CD4-positive, alpha-beta T cell (primary cell): Measurements from ENCODE around the gene TMBIM6. TPM values are rescaled to one million over a fixed set of nuclear protein-coding genes. Genes with fewer than 3 reads are reported as not detected.

ENCODE experiments used
- ATAC-seq: fragments of 200-7000 bp; cut with Tn5 transposase; one replicate; pipeline ENCODE4 v1.10.0; 2022; ENCODE audit warnings: mild to moderate bottlenecking; ENCODE audit not compliant: poor library complexity
- CTCF ChIA-PET: fragments of 350-600 bp; sonication (Branson Sonifier 250); formaldehyde crosslinking; loops from one replicate; lab custom pipeline; 2021; ENCODE audit warnings: antibody characterized with exemption, inconsistent platforms; lab: Charles Lee
- POLR2A ChIA-PET: fragments of 350-600 bp; sonication (Branson Sonifier 250); formaldehyde crosslinking; loops from one replicate; lab custom pipeline; 2021; ENCODE audit warnings: antibody characterized with exemption, inconsistent platforms; lab: Charles Lee
- DNase-seq, 14 experiments: peaks; one replicate each; pipeline ENCODE4 v3.0.0-alpha.2; 2013 to 2020; ENCODE audit warnings: mixed read lengths in 2 of 14
- H3K27ac ChIP-seq, 2 donors: one replicate each; pipeline versions ENCODE4 v1.5.1 to v1.7.0; 2013; ENCODE audit warnings: low read length in 2 of 2, low read depth in 1 of 2, mild to moderate bottlenecking in 1 of 2
- H3K27me3 ChIP-seq, 2 experiments: 1 replicate in 1 of 2; 2 replicates in 1 of 2; pipeline versions ENCODE4 v1.6.1 to v1.7.0; 2013; ENCODE audit warnings: low read length in 2 of 2, control low read depth in 1 of 2, mild to moderate bottlenecking in 1 of 2, moderate library complexity in 1 of 2; ENCODE audit not compliant: insufficient read depth in 2 of 2, control insufficient read depth in 1 of 2
- H3K36me3 ChIP-seq: one replicate; pipeline ENCODE4 v1.6.1; 2013; ENCODE audit warnings: low read length, control low read depth; ENCODE audit not compliant: insufficient read depth
- H3K4me1 ChIP-seq: one replicate; pipeline ENCODE4 v1.6.1; 2013; ENCODE audit warnings: low read length, control low read depth; ENCODE audit not compliant: insufficient read depth
- H3K4me3 ChIP-seq: one replicate; pipeline ENCODE4 v1.5.1; 2013; ENCODE audit warnings: mild to moderate bottlenecking, low read length, moderate library complexity
- H3K9me3 ChIP-seq, 2 experiments: 1 replicate in 1 of 2; 2 replicates in 1 of 2; pipeline versions ENCODE4 v1.6.1 to v1.7.0; 2013; ENCODE audit warnings: low read length in 2 of 2, mild to moderate bottlenecking in 2 of 2, control low read depth in 1 of 2, moderate library complexity in 1 of 2; ENCODE audit not compliant: control insufficient read depth in 1 of 2, insufficient read depth in 1 of 2
- H3K27ac Mint-ChIP-seq: one replicate; pipeline ENCODE4 v1.8.0; 2020; ENCODE audit warnings: mixed read lengths
- H3K27me3 Mint-ChIP-seq: one replicate; pipeline ENCODE4 v1.8.0; 2021; ENCODE audit warnings: mixed read lengths
- H3K36me3 Mint-ChIP-seq: one replicate; pipeline ENCODE4 v1.8.0; 2021; ENCODE audit warnings: low read depth, mixed read lengths
- H3K4me1 Mint-ChIP-seq: one replicate; pipeline ENCODE4 v1.8.0; 2021; ENCODE audit warnings: low read depth, mixed read lengths
- H3K4me3 Mint-ChIP-seq: one replicate; pipeline ENCODE4 v1.8.0; 2020; ENCODE audit warnings: mild to moderate bottlenecking, mixed read lengths
- H3K9me3 Mint-ChIP-seq: one replicate; pipeline ENCODE4 v1.8.0; 2020; ENCODE audit warnings: mixed read lengths
- CTCF ChIP-seq: fragments of 200-600 bp; IDR thresholded peaks from one replicate; pipeline ENCODE4 v1.8.0; 2022; ENCODE audit warnings: antibody characterized with exemption, mild to moderate bottlenecking
- intact Hi-C, 2 experiments: fragments of 100-400 bp; cut with DNase I in 1 of 2; cut with micrococcal nuclease in 1 of 2; formaldehyde crosslinking; loops; one replicate each; pipeline versions ENCODE4 v1.15.1 to v1.9.0; 2023 to 2025; cut with DNase I, micrococcal nuclease
- total RNA-seq, 174 experiments: library from RNA in 2 of 174; stranded (reverse) in 2 of 174; gene quantifications; one replicate each; pipeline ENCODE4 v1.2.3 and lab custom pipeline; 2021 to 2026

The TMBIM6 gene
- total RNA-seq, 2 experiments from 2014 or later = 274 to 279 TPM

- Histone ChIP-seq H3K9me3 (no peaks in the 10 kb centered on the region), H3K27ac (no peak overlapping the region), H3K4me3 (no peak overlapping the region), H3K4me1 (peaks cover 13% of the 10 kb centered on the region), H3K36me3 (no peaks in the 10 kb centered on the region), H3K27me3 (peaks cover 0 to 3% of the 10 kb centered on the region in 2 experiments)
- Mint-ChIP-seq H3K27me3 (peaks cover 25% of the 10 kb centered on the region), H3K36me3 (no peaks in the 10 kb centered on the region), H3K4me1 (peaks cover 10% of the 10 kb centered on the region), H3K4me3 (no peak overlapping the region), H3K9me3 (no peaks in the 10 kb centered on the region), H3K27ac (no peak overlapping the region)
- peak; percentile 52 for TF ChIP-seq CTCF
- DNase-seq = peak in 13 of 14 experiments; percentile 14 to 77 (median 37)
- intact Hi-C loops = loop anchor here (1.0 to 10.0 kb wide), 2 partner anchors 52 to 63 kb away; no protein-coding TSS in a partner anchor
- ChIA-PET CTCF (interaction anchor here (2.1 kb wide), 1 partner anchor 36 kb away, joined by 46 read pairs; the partner anchor contains the start of gene TMBIM6), POLR2A (interaction anchor here (2.5 kb wide), 1 partner anchor 35 kb away, joined by 32 read pairs; the partner anchor contains the start of gene TMBIM6)
- ATAC-seq = peak; percentile 73
Observed at GRCh38 chr12:49776413-49776812, 35.1 kb downstream of the TMBIM6 start.

DNA sequence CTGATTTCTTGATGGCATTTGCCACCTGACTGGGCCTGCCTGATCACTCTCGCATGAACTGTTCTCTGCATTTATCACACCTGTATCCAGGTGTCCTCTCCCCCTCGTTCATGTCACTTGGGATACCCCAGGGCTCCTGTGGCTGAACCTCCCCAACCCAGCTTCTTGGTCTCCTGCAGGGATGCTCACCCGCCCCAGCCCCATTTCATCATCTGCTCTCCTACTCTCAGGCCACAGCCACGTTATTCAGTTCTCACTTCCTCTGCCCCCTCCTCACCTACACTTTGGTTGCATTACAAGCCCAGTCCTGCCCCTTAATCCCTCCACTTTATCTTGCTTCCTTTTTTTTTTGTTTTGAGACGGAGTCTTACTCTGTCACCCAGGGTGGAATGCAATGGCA lies 35.5 kb downstream of the TMBIM6 start:
- no peak for ATAC-seq
- DNase-seq = no peak
- Histone ChIP-seq H3K27me3 (peaks cover 0 to 3% of the 10 kb centered on the region in 2 experiments), H3K27ac (no peak overlapping the region), H3K4me3 (no peak overlapping the region), H3K9me3 (no peaks in the 10 kb centered on the region), H3K36me3 (no peaks in the 10 kb centered on the region), H3K4me1 (peaks cover 13% of the 10 kb centered on the region)
- H3K9me3 Mint-ChIP-seq = no peaks in the 10 kb centered on the region
- H3K27me3 Mint-ChIP-seq = peaks cover 25% of the 10 kb centered on the region
- peaks cover 10% of the 10 kb centered on the region for H3K4me1 Mint-ChIP-seq
- no peak for TF ChIP-seq CTCF
- no peak overlapping the region for H3K4me3 Mint-ChIP-seq
- intact Hi-C loops = loop anchor here (1.0 to 10.0 kb wide), 2 partner anchors 52 to 62 kb away; no protein-coding TSS in a partner anchor
- no peak overlapping the region for H3K27ac Mint-ChIP-seq
- CTCF ChIA-PET = interaction anchor here (1.0 to 2.5 kb wide), 7 partner anchors 33 to 68 kb away, joined by 3 to 46 read pairs (median 5); partner anchors contain the start of genes NCKAP5L and TMBIM6
- H3K36me3 Mint-ChIP-seq = no peaks in the 10 kb centered on the region
- POLR2A ChIA-PET = interaction anchor here (2.2 to 2.5 kb wide), 2 partner anchors 36 to 66 kb away, joined by 9 to 32 read pairs; partner anchors contain the start of genes BCDIN3D and TMBIM6

- Mint-ChIP-seq H3K27ac (no peak overlapping the region), H3K4me1 (peaks cover 10% of the 10 kb centered on the region), H3K4me3 (no peak overlapping the region), H3K9me3 (no peaks in the 10 kb centered on the region), H3K27me3 (peaks cover 30% of the 10 kb centered on the region), H3K36me3 (no peaks in the 10 kb centered on the region)
- ChIA-PET POLR2A (interaction anchor here (2.2 to 2.5 kb wide), 2 partner anchors 36 to 66 kb away, joined by 9 to 32 read pairs; partner anchors contain the start of genes BCDIN3D and TMBIM6), CTCF (interaction anchor here (0.6 to 2.5 kb wide), 19 partner anchors 9 to 150 kb away, joined by 3 to 46 read pairs (median 4); partner anchors contain the start of genes BCDIN3D, FMNL3, NCKAP5L and TMBIM6)
- H3K4me3 ChIP-seq = no peak overlapping the region
- intact Hi-C loops = loop anchor here in 1 of 2 experiments (10.0 kb wide), 1 partner anchor 53 kb away; no protein-coding TSS in a partner anchor
- H3K9me3 ChIP-seq = no peaks in the 10 kb centered on the region
- H3K36me3 ChIP-seq = no peaks in the 10 kb centered on the region
- ATAC-seq (no peak), DNase-seq (no peak)
- H3K4me1 ChIP-seq = peaks cover 13% of the 10 kb centered on the region
- no peak overlapping the region for H3K27ac ChIP-seq
- TF ChIP-seq CTCF = no peak
- peaks cover 2 to 3% of the 10 kb centered on the region in 2 experiments for H3K27me3 ChIP-seq
Observed at GRCh38 chr12:49777341-49777740, 36.0 kb downstream of the TMBIM6 start.
